ENCODE results near the gene PTPRM.

PTPRM gene

DNA sequence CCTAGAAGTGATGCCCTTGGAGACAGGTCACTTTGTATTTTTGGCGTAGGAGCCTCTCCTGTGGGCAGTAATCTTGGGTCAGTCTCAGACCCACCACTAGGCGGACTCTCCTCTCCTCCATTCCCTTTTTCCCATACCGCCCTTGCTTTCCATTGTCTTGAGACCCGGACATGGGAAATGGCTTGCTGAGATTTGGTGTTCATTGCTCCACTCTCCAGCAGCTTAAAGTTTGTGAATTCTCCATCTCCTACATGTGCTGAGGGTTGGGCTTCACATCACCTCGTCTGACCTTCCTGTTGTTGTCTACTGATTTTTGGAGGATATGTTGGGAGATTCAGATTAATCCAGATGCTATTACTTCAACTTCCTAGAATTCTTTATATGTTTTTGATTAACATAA, 882.9 kb downstream of the PTPRM start:
- H3K4me3 ChIP-seq (ENCODE audit: low read depth, low read length), result no peak overlapping the region
- in situ Hi-C loops (cut with HindIII; ENCODE audit: low sequenced_read_pairs), result no loop called here
- TF ChIP-seq CTCF (IDR thresholded peaks at IDR 0.05; ENCODE audit: low read depth, low read length), result peak; percentile 53
- DNase-seq (ENCODE audit: low read depth, low spot score), result no peak

DNA sequence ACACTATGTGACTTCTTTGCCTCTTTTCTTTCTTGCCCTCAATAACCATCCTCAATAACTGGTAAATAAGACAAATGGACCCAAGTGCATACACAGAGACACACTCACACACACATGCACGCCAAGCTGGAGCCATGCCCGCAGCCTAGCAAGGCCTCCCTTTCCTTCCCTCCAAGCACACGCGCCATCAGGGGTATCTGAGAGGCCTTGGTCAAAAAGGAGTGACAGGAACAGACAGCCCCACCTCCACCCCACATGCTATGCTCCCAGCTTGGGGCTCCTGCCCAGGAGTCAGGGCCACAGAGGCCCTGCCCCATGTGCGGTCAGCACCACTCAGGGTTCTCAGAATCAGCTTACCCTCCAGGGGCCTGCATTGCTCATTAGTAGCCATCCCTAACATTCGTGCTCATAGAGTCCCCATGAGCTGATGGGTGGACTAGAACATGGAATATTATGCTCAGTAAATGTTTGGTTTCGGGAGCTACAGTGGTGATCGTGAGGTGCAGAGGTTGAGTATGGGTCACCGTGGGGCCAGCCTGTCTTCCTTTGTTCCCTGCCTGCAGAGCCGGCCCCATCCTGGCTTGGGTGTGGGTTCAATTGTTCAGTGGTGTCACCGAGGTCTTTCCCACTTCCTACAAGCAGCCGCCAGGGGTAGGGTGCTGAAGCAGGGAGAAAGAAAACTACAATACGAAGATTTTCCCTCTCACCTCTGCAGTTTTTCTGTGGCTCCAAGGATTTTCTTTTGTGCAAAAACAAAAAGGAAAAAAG, 884.0 kb downstream of the PTPRM start:
- TF ChIP-seq CTCF (IDR thresholded peaks at IDR 0.05; ENCODE audit: low read depth, low read length), result no peak
- in situ Hi-C loops (cut with HindIII; ENCODE audit: low sequenced_read_pairs), result no loop called here
- no peak for DNase-seq (ENCODE audit: low read depth, low spot score)
- no peak overlapping the region for H3K4me3 ChIP-seq (ENCODE audit: low read depth, low read length)

DNA sequence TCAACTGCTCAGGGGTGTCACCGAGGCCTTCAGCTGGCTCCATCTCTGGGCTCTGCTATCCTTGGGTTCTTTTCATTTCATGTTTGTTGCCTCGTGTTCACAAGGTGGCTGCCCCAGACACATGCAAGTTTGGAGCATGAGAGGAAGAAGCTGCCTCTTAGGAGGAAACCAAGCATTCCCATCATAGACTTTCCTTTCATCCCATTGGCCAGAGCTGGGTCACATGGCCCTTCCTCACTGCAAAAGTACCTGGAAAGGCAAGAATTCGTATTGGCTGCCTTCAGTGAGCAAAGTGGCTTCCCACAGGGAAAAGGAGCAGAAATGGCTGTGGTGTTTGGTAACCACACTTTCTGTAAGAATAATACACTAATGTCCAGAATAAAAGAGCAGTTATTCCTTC, 886.4 kb downstream of the PTPRM start:
- in situ Hi-C loops (cut with HindIII; ENCODE audit: low sequenced_read_pairs), result no loop called here
- DNase-seq (ENCODE audit: low read depth, low spot score), result no peak
- no peak overlapping the region for H3K4me3 ChIP-seq (ENCODE audit: low read depth, low read length)
- no peak for TF ChIP-seq CTCF (IDR thresholded peaks at IDR 0.05; ENCODE audit: low read depth, low read length)

DNA sequence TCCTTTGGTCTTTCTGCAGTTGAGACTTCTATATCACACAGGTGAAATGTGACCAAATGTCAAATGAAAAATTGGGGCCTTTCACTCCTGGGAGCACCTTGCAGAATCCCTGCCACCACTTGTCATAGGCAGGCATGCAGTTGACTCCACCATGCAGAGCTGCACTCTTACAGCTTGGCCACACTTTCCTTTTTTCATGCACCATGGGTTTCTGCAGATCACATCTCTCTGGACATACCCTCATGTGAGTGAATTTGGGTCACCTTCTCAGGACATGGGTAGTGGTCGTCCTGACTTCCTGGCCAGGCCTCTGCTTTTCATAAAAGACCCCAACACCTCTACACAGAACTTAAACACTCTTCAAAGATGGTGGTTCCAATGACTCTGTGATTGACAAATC, 887.0 kb downstream of the PTPRM start:
- in situ Hi-C loops (cut with HindIII; ENCODE audit: low sequenced_read_pairs), result no loop called here
- no peak for DNase-seq (ENCODE audit: low read depth, low spot score)
- TF ChIP-seq CTCF (IDR thresholded peaks at IDR 0.05; ENCODE audit: low read depth, low read length), result no peak

DNA sequence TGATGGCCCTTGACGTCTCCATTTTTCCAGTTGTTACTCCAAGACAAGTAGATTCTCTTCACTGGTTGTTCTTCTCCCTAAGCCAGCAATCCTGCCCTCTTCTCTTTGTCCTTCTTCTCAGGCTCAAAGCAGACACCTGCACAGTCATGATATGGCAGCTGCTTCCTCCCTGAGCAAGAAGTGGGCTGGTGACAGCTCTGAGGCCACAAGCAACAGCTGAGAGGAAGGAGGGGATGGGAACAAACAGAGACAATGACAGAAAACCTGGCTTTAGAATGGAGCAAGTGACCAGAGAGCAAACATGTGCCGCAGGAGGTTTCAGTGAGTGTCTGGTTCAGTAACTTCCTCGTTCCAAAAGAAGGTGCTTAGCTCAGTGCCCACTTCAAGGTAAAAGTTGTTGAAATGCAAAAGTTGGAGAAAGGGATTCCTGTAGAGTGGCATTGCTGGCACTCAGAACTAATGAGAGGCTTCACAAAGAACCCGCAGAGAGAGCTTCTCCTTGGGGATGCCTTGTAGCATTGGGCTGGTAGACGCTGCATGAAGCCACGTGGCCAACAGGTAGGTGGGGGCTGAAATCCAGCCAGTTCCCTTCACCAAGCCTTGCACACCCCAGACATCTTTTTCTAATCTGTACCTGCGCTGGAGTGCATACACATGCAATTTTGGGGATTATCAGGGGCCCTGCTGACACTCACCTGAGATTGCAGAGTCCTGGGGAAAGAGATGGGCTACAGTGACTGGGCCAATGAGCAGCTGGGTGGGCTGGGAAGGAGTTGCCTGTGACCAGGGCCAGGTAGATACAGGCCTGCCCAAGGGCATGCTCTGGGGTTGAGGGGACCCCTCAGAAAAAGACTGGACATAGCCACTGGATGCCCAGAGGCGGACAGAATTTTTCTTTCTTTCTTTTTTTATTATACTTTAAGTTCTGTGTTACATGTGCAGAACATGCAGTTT, 888.8 kb downstream of the PTPRM start:
- TF ChIP-seq CTCF (IDR thresholded peaks at IDR 0.05; ENCODE audit: low read depth, low read length), result no peak
- H3K4me3 ChIP-seq (ENCODE audit: low read depth, low read length), result no peak overlapping the region
- no peak for DNase-seq (ENCODE audit: low read depth, low spot score)
- in situ Hi-C loops (cut with HindIII; ENCODE audit: low sequenced_read_pairs), result no loop called here

More for the DNA sequence above, 887.0 kb downstream of the PTPRM start:
- H3K4me3 ChIP-seq (ENCODE audit: low read depth, low read length), result no peak overlapping the region
